ENCODE measurements around the gene BICDL1. TPM values are rescaled to one million over a fixed set of nuclear protein-coding genes. Genes with fewer than 3 reads are reported as not detected.

BICDL1 gene
- total and polyA plus RNA-seq, 10 of the 15 experiments (the other 5 are each of a cell fraction or from before 2014, with no cell fraction given), result 0.72 to 12.3 (median 4.2) TPM

GRCh38 chr12:120067901-120068300 is 78.9 kb downstream of the BICDL1 start:
- DNase-seq (ENCODE audit: low read depth, low spot score), result no peak
- no peak for FAIRE-seq
- no peaks in the 10 kb centered on the region for H3K79me2 ChIP-seq (ENCODE audit: control insufficient read depth, insufficient read depth, low read length)
- no peak for ATAC-seq
- SMC1A ChIA-PET (ENCODE audit: uncharacterized antibody, unreplicated experiment), result interaction anchor here (1.2 kb wide), 1 partner anchor 77 kb away, joined by 3 read pairs; no protein-coding TSS in a partner anchor
- no peak overlapping the region for H3K4me3 ChIP-seq
- H4K20me1 ChIP-seq (ENCODE audit: control insufficient read depth, insufficient read depth), result no peaks in the 10 kb centered on the region
- CTCF ChIA-PET, result interaction anchor here (0.6 kb wide), 1 partner anchor 273 kb away, joined by 3 read pairs; no protein-coding TSS in a partner anchor
- in situ Hi-C loops (cut with MboI) (no loop called here), intact Hi-C loops (cut with micrococcal nuclease; ENCODE audit: unreplicated experiment) (no loop called here)
- no peaks in the 10 kb centered on the region for H3K4me1 ChIP-seq (ENCODE audit: control insufficient read depth, insufficient read depth, low read length)
- H3K4me2 ChIP-seq (ENCODE audit: control insufficient read depth, insufficient read depth), result no peak overlapping the region
- H3K36me3 ChIP-seq (ENCODE audit: control insufficient read depth in 2 of 2, insufficient read depth in 2 of 2, low read length in 1 of 2), result peaks cover 0 to 2% of the 10 kb centered on the region in 2 experiments; a peak in 2 of 4 replicates
- POLR2A ChIA-PET, result interaction anchor here (0.8 kb wide), 1 partner anchor 10 kb away, joined by 3 read pairs; no protein-coding TSS in a partner anchor
- no peak overlapping the region for H2AFZ ChIP-seq (ENCODE audit: control insufficient read depth, low read depth, low read length)
- no peak overlapping the region for H3K27ac ChIP-seq (ENCODE audit: control insufficient read depth, insufficient read depth)
- RAD21 ChIA-PET (ENCODE audit: unreplicated experiment), result no interaction called here
- BruUV-seq (replicated peaks), result no TSS peak
- 52% methylated on average over 3 of the region's 3 CpGs for WGBS (ENCODE audit: insufficient coverage, insufficient replicate concordance, low lambda C conversion rate, missing lambda C conversion rate)
- no peak overlapping the region for H3K9ac ChIP-seq (ENCODE audit: control insufficient read depth, insufficient read depth, low read length)
- H3K9me3 ChIP-seq (replicated peaks; ENCODE audit: control insufficient read depth, insufficient read depth, low read length), result no peaks in the 10 kb centered on the region
- H3K27me3 ChIP-seq (replicated peaks in 1 of 2; ENCODE audit: control insufficient read depth in 2 of 2, insufficient read depth in 2 of 2, low read length in 1 of 2), result no peaks in the 10 kb centered on the region
- TF ChIP-seq ASH2L (IDR thresholded peaks at IDR 0.05; ENCODE audit: borderline replicate concordance, low read depth) (no peak), ZBED1 (IDR thresholded peaks at IDR 0.05; ENCODE audit: borderline replicate concordance) (no peak), PAX5 (IDR thresholded peaks at IDR 0.05; ENCODE audit: borderline replicate concordance, low read depth, low read length) (no peak), EGR1 (IDR thresholded peaks at IDR 0.05; ENCODE audit: borderline replicate concordance in 1 of 2, low read depth in 2 of 2, low read length in 2 of 2) (no peak), RAD21 (IDR thresholded peaks at IDR 0.05; ENCODE audit: insufficient read depth, low read depth, low read length) (no peak), PRDM15 (CRISPR knock-in tag; IDR thresholded peaks at IDR 0.05) (no peak), MYB (IDR thresholded peaks at IDR 0.05; ENCODE audit: borderline replicate concordance, low read depth, low read length) (no peak), ETV6 (conservative IDR thresholded peaks at IDR 0.05 in 1 of 2, IDR thresholded peaks at IDR 0.05 in 1 of 2; ENCODE audit: borderline replicate concordance in 1 of 2, low read depth in 1 of 2) (no peak), REST (IDR thresholded peaks at IDR 0.05; ENCODE audit: low read depth, low read length) (no peak), E2F8 (IDR thresholded peaks at IDR 0.05; ENCODE audit: low read depth, partially characterized antibody) (no peak), CHD1 (IDR thresholded peaks at IDR 0.05; ENCODE audit: low read depth, low read length) (no peak), TCF7 (IDR thresholded peaks at IDR 0.05; ENCODE audit: borderline replicate concordance) (no peak)
